Right ventricle myocardium superior (tissue), 1 donor: ENCODE measurements around the gene ZSCAN22. TPM values are rescaled to one million over a fixed set of nuclear protein-coding genes. Genes with fewer than 3 reads are reported as not detected.

Experiments
- ATAC-seq: fragments of 200-7000 bp; cut with Tn5 transposase; one replicate; pipeline ENCODE4 v1.9.1; 2020; ENCODE audit warnings: mild to moderate bottlenecking; ENCODE audit not compliant: poor library complexity
- DNase-seq: peaks from one replicate; pipeline ENCODE4 v3.0.0-alpha.2; 2020
- intact Hi-C: fragments of 100-400 bp; cut with DNase I; formaldehyde crosslinking; loops from one replicate; pipeline ENCODE4 v1.11.2; 2022
- total RNA-seq: library from RNA; stranded (reverse); fragmentation: NEBNext Ultra II Directional; extraction: Animal tissue kit (Norgen Biotek cat#: 25700); gene quantifications from one replicate; pipeline ENCODE4 v1.2.1, GENCODE V29; 2021
- donor health status: DM: no; HTN: yes; CAD: no; lungs with severe emphysema.

The ZSCAN22 gene
- total RNA-seq, 1 donor from 2014 or later = 1.7 TPM

- intact Hi-C loops = no loop called here
- ATAC-seq (no peak), DNase-seq (no peak)
These were observed 22.8 kb downstream of the ZSCAN22 start for GRCh38 chr19:58349590-58349989.

- intact Hi-C loops = no loop called here
- DNase-seq (peak; percentile 35), ATAC-seq (peak; percentile 20)
These were observed 23.4 kb downstream of the ZSCAN22 start for GRCh38 chr19:58350001-58350861.

GRCh38 chr19:58350871-58351557, 24.2 kb downstream of the ZSCAN22 start:
- intact Hi-C loops = no loop called here
- ATAC-seq (no peak), DNase-seq (peak; percentile 27)

GRCh38 chr19:58351558-58351878, 24.7 kb downstream of the ZSCAN22 start:
- intact Hi-C loops = no loop called here
- ATAC-seq = no peak
- DNase-seq = no peak

GRCh38 chr19:58351990-58352755, 25.4 kb downstream of the ZSCAN22 start:
- intact Hi-C loops = no loop called here
- ATAC-seq = no peak
- no peak for DNase-seq

- ATAC-seq (no peak), DNase-seq (no peak)
- intact Hi-C loops = no loop called here
These were observed 26.2 kb downstream of the ZSCAN22 start, which contains the start of gene A1BG for GRCh38 chr19:58352760-58353671. Gene A1BG (minus strand): TSS chr19:58353492. CDS start chr19:58353437, 55 bp downstream.

GRCh38 chr19:58353717-58354477, 27.1 kb downstream of the ZSCAN22 start:
- no peak for ATAC-seq
- intact Hi-C loops = no loop called here
- no peak for DNase-seq

- no peak for ATAC-seq
- intact Hi-C loops = no loop called here
- DNase-seq = no peak
These were observed 27.8 kb downstream of the ZSCAN22 start for GRCh38 chr19:58354478-58355030.

GRCh38 chr19:58355215-58355796, 28.5 kb downstream of the ZSCAN22 start:
- intact Hi-C loops = no loop called here
- ATAC-seq = no peak
- DNase-seq = no peak

GRCh38 chr19:58355908-58356765, 29.3 kb downstream of the ZSCAN22 start:
- intact Hi-C loops = no loop called here
- ATAC-seq = peak; percentile 54
- DNase-seq = no peak

- intact Hi-C loops = no loop called here
- peak; percentile 4 for ATAC-seq
- no peak for DNase-seq
These were observed 30.1 kb downstream of the ZSCAN22 start for GRCh38 chr19:58356766-58357480.

- intact Hi-C loops = no loop called here
- DNase-seq (no peak), ATAC-seq (no peak)
These were observed 30.8 kb downstream of the ZSCAN22 start for GRCh38 chr19:58357481-58358145.

- intact Hi-C loops = no loop called here
- ATAC-seq (peak; percentile 29), DNase-seq (peak; percentile 64)
These were observed 35.1 kb downstream of the ZSCAN22 start for GRCh38 chr19:58361900-58362271.

- DNase-seq (peak; percentile 99), ATAC-seq (peak; percentile 96)
- intact Hi-C loops = no loop called here
These were observed 35.6 kb downstream of the ZSCAN22 start, which contains the start of gene ZNF497 for GRCh38 chr19:58362272-58362994. Gene ZNF497 (minus strand): TSS chr19:58362751. CDS start chr19:58357635, 5,116 bp downstream.
